Endothelial cell of umbilical vein (primary cell): ENCODE data around the gene RASD2. TPM values are rescaled to one million over a fixed set of nuclear protein-coding genes. Genes with fewer than 3 reads are reported as not detected.

Experiments
- BruUV-seq: library from RNA; stranded (reverse); fragments of 400-500 nt; replicated peaks from 2 replicates; lab custom pipeline; 2021; lab: Mats Ljungman, UMichigan
- CTCF ChIA-PET: fragments of 300-600, 350-600 bp; sonication (Branson Sonifier 250); formaldehyde crosslinking; loops from one replicate; lab custom pipeline; 2021; ENCODE audit warnings: antibody characterized with exemption, inconsistent platforms; lab: Charles Lee
- POLR2A ChIA-PET: fragments of 300-600, 350-600 bp; sonication (Branson Sonifier 250); formaldehyde crosslinking; loops from one replicate; lab custom pipeline; 2021; ENCODE audit warnings: antibody characterized with exemption, inconsistent platforms; lab: Charles Lee
- DNase-seq: peaks from one replicate; pipeline ENCODE4 v3.0.0-alpha.2; 2011; ENCODE audit warnings: low read depth, low spot score
- FAIRE-seq: peaks from 2 replicates; lab custom pipeline; 2011; peaks lifted over from hg19 to GRCh38; lab: Jason Lieb, UNC
- H2AFZ ChIP-seq: 2 replicates; pipeline ENCODE4 v1.6.0; 2012; ENCODE audit warnings: low read depth, low read length, control low read depth, inconsistent platforms
- H3K27ac ChIP-seq: 2 replicates; pipeline ENCODE4 v1.5.1; 2011; ENCODE audit warnings: low read depth, mild to moderate bottlenecking, control low read depth, low read length, moderate library complexity; ENCODE audit not compliant: insufficient read depth
- H3K27me3 ChIP-seq, 2 experiments: 2 replicates each; pipeline versions ENCODE4 v1.6.0 to v1.6.1; 2011; ENCODE audit warnings: low read length in 2 of 2, mixed read lengths in 1 of 2; ENCODE audit not compliant: control insufficient read depth in 2 of 2, insufficient read depth in 2 of 2
- H3K36me3 ChIP-seq, 2 experiments: 2 replicates in 1 of 2; 3 replicates in 1 of 2; pipeline ENCODE4 v1.5.1; 2011; ENCODE audit warnings: low read length in 2 of 2, mild to moderate bottlenecking in 1 of 2, moderate library complexity in 1 of 2; ENCODE audit not compliant: control insufficient read depth in 2 of 2, insufficient read depth in 2 of 2; ENCODE audit errors: extremely low read depth in 1 of 2
- H3K4me1 ChIP-seq: 3 replicates; pipeline ENCODE4 v1.5.1; 2011; ENCODE audit warnings: mild to moderate bottlenecking, low read length; ENCODE audit not compliant: control insufficient read depth, insufficient read depth; ENCODE audit errors: extremely low read depth
- H3K4me2 ChIP-seq: 2 replicates; pipeline ENCODE4 v1.6.1; 2011; ENCODE audit warnings: low read length, control low read depth, mixed read lengths; ENCODE audit not compliant: insufficient read depth
- H3K4me3 ChIP-seq, 3 experiments: fragments of 200-600 bp in 1 of 3; sonication (generic), shearing (Covaris generic) in 1 of 3; replicated peaks in 1 of 3; 2 replicates each; pipeline ENCODE4 v1.5.1; 2011 to 2016; ENCODE audit warnings: control low read depth in 3 of 3, low read length in 3 of 3, mild to moderate bottlenecking in 2 of 3, inconsistent platforms in 1 of 3, low read depth in 1 of 3, moderate library complexity in 1 of 3; ENCODE audit not compliant: insufficient read depth in 1 of 3
- H3K79me2 ChIP-seq: 2 replicates; pipeline ENCODE4 v1.6.0; 2012; ENCODE audit warnings: low read length, inconsistent platforms; ENCODE audit not compliant: control insufficient read depth, insufficient read depth
- H3K9ac ChIP-seq: replicated peaks from 2 replicates; pipeline ENCODE3; 2011; ENCODE audit warnings: low read length, control low read depth; ENCODE audit not compliant: insufficient read depth; ENCODE audit errors: extremely low read depth
- H3K9me1 ChIP-seq: replicated peaks from 3 replicates; pipeline ENCODE4 v1.6.0; 2011; ENCODE audit warnings: mild to moderate bottlenecking, low read length; ENCODE audit not compliant: control insufficient read depth, insufficient read depth; ENCODE audit errors: extremely low read depth
- H3K9me3 ChIP-seq: replicated peaks from 2 replicates; pipeline ENCODE4 v1.5.1; 2012; ENCODE audit warnings: low read length, inconsistent platforms; ENCODE audit not compliant: control insufficient read depth, insufficient read depth
- H4K20me1 ChIP-seq: replicated peaks from 2 replicates; pipeline ENCODE3; 2011; ENCODE audit warnings: mild to moderate bottlenecking, low read length; ENCODE audit not compliant: control insufficient read depth, insufficient read depth; ENCODE audit errors: extremely low read depth
- CTCF ChIP-seq, 2 donors: IDR thresholded peaks; 1 replicate in 1 of 2; 2 replicates in 1 of 2; pipeline ENCODE4 v1.5.1; 2011; ENCODE audit warnings: low read length in 2 of 2, mild to moderate bottlenecking in 2 of 2, moderate library complexity in 2 of 2, control low read depth in 1 of 2, inconsistent platforms in 1 of 2, low read depth in 1 of 2; ENCODE audit not compliant: insufficient read depth in 1 of 2; ENCODE audit errors: extremely low read depth in 1 of 2
- EZH2 ChIP-seq: IDR thresholded peaks from 2 replicates; pipeline ENCODE4 v1.6.1; 2012; ENCODE audit warnings: borderline replicate concordance, low read depth, mild to moderate bottlenecking, moderate library complexity, low read length, inconsistent platforms; ENCODE audit not compliant: severe bottlenecking
- FOS ChIP-seq: IDR thresholded peaks from 2 replicates; pipeline ENCODE4 v1.6.1; 2011; ENCODE audit warnings: mild to moderate bottlenecking, low read length, moderate library complexity, borderline replicate concordance; ENCODE audit not compliant: insufficient read depth
- GATA2 ChIP-seq: IDR thresholded peaks from 2 replicates; pipeline ENCODE4 v1.7.0; 2011; ENCODE audit warnings: low read depth, mild to moderate bottlenecking, moderate library complexity, mixed read lengths, low read length; ENCODE audit not compliant: insufficient read length, insufficient read depth
- JUN ChIP-seq: IDR thresholded peaks from 2 replicates; pipeline ENCODE4 v1.6.1; 2011; ENCODE audit warnings: borderline replicate concordance, low read depth; ENCODE audit not compliant: insufficient read length, insufficient read depth
- MAX ChIP-seq: IDR thresholded peaks from 2 replicates; pipeline ENCODE4 v1.6.1; 2011; ENCODE audit not compliant: insufficient read depth, insufficient read length
- MYC ChIP-seq: IDR thresholded peaks from one replicate; pipeline ENCODE4 v1.6.1; 2011; ENCODE audit warnings: mild to moderate bottlenecking, low read depth, low read length
- POLR2A ChIP-seq: IDR thresholded peaks from 2 replicates; pipeline ENCODE4 v1.6.1; 2012; ENCODE audit warnings: low read depth, mild to moderate bottlenecking, control low read depth, low read length
- POLR2AphosphoS5 ChIP-seq: IDR thresholded peaks from 2 replicates; pipeline ENCODE4 v1.6.1; 2012; ENCODE audit warnings: low read depth, mild to moderate bottlenecking, control low read depth, low read length, moderate library complexity; ENCODE audit not compliant: insufficient read depth
- dilution Hi-C: fragments of 300-500 bp; cut with MboI; formaldehyde crosslinking; loops from one replicate; pipeline ENCODE4 v1.15.0; 2019; ENCODE audit warnings: low sequenced_read_pairs; ENCODE audit not compliant: extremely low pct_ligation_motif_present
- intact Hi-C: fragments of 100-400 bp; cut with micrococcal nuclease; formaldehyde crosslinking; loops from one replicate; pipeline ENCODE4 v1.10.0; 2022
- polyA plus RNA-seq, 4 experiments: library from polyadenylated mRNA; depleted of rRNA in 3 of 4; stranded (reverse) in 3 of 4; unstranded in 1 of 4; fragments of >200 nt; gene quantifications; 2 replicates each; pipeline versions ENCODE4 v1.2.1 to v1.2.3, GENCODE V29; 2011 to 2012; ENCODE audit warnings: missing spikeins in 1 of 4
- total RNA-seq: library from RNA; stranded (reverse); gene quantifications from 2 replicates; pipeline ENCODE4 v1.2.3, GENCODE V29; 2021

RASD2 gene
- total and polyA plus RNA-seq, 2 donors (not counting 3 experiments of a cell fraction or from before 2014, with no cell fraction given), result not detected

GRCh38 chr22:35578836-35579575 is 38.4 kb downstream of the RASD2 start:
- no peak overlapping the region for H3K4me3 ChIP-seq
- no TSS peak for BruUV-seq
- H4K20me1 ChIP-seq, result no peaks in the 10 kb centered on the region
- CTCF ChIA-PET, result interaction anchor here (7.6 kb wide), 1 partner anchor 148 kb away, joined by 196 read pairs; no protein-coding TSS in a partner anchor
- FAIRE-seq, result no peak
- dilution Hi-C loops, result no loop called here
- no peaks in the 10 kb centered on the region for H3K36me3 ChIP-seq
- no peak overlapping the region for H3K9ac ChIP-seq
- POLR2A ChIA-PET, result no interaction called here
- H3K4me1 ChIP-seq, result no peaks in the 10 kb centered on the region
- DNase-seq, result no peak
- peaks cover 2 to 3% of the 10 kb centered on the region in 2 experiments for H3K27me3 ChIP-seq
- intact Hi-C loops, result no loop called here
- TF ChIP-seq EZH2 (no peak), FOS (no peak), CTCF (IDR thresholded peaks at IDR 0.05; ENCODE audit: extremely low read depth in 1 of 2, insufficient read depth in 1 of 2, low read depth in 1 of 2, low read length in 2 of 2) (no peak), POLR2AphosphoS5 (no peak), GATA2 (no peak), MAX (no peak), MYC (no peak), POLR2A (no peak), JUN (no peak)
- no peaks in the 10 kb centered on the region for H3K79me2 ChIP-seq
- H3K4me2 ChIP-seq, result no peak overlapping the region
- no peaks in the 10 kb centered on the region for H3K9me1 ChIP-seq
- H3K9me3 ChIP-seq, result no peaks in the 10 kb centered on the region
- H3K27ac ChIP-seq, result no peak overlapping the region
- H2AFZ ChIP-seq, result no peak overlapping the region
